Astrocyte of the cerebellum (primary cell): ENCODE results near the gene UTP11.
"Not testable (repeated sequence)": the region's sequence is repeated elsewhere in the genome, so short reads cannot be mapped to it uniquely, and the experiment has no call there.

Experiments used
- DNase-seq: peaks from one replicate; pipeline ENCODE4 v3.0.0-alpha.2; 2011; ENCODE audit warnings: low read depth
- H3K4me3 ChIP-seq: 2 replicates; pipeline ENCODE4 v1.5.1; 2011; ENCODE audit warnings: mild to moderate bottlenecking, low read depth, low read length, moderate library complexity
- CTCF ChIP-seq: IDR thresholded peaks from 2 replicates; pipeline ENCODE4 v1.5.1; 2012; ENCODE audit warnings: low read length, low read depth, moderate library complexity, mild to moderate bottlenecking; ENCODE audit errors: missing control alignments
- in situ Hi-C: cut with HindIII; loops from 2 replicates; pipeline ENCODE4 v1.10.0; 2017; ENCODE audit warnings: low sequenced_read_pairs

The UTP11 gene

GRCh38 chr1:38012363-38013226, at the start of gene UTP11:
TSS of gene UTP11 (plus strand) at chr1:38012734. CDS start at chr1:38012803, 69 bp downstream.
- in situ Hi-C loops, result no loop called here
- peak; percentile 98 for DNase-seq
- no peak for TF ChIP-seq CTCF
- peak within 1 kb of the TSS; percentile 79 for H3K4me3 ChIP-seq

GRCh38 chr1:37964106-37964505, 48.4 kb upstream of the UTP11 start:
- DNase-seq, H3K4me3 ChIP-seq, in situ Hi-C loops: not testable (repeated sequence)

- in situ Hi-C loops, result no loop called here
- no peak overlapping the region for H3K4me3 ChIP-seq
- TF ChIP-seq CTCF, result no peak
- DNase-seq, result no peak
Observed at GRCh38 chr1:37965301-37965700, 47.2 kb upstream of the UTP11 start.

GRCh38 chr1:37973684-37974083, 38.9 kb upstream of the UTP11 start:
- H3K4me3 ChIP-seq, in situ Hi-C loops: not testable (repeated sequence)

GRCh38 chr1:37974567-37974966, 38.0 kb upstream of the UTP11 start:
- no peak overlapping the region for H3K4me3 ChIP-seq
- DNase-seq, result no peak
- TF ChIP-seq CTCF, result no peak
- in situ Hi-C loops, result no loop called here

More at GRCh38 chr1:37973684-37974083, 38.9 kb upstream of the UTP11 start:
- not testable (repeated sequence) for DNase-seq

GRCh38 chr1:37975083-37975482, 37.5 kb upstream of the UTP11 start:
- peak; percentile 59 for TF ChIP-seq CTCF
- H3K4me3 ChIP-seq, in situ Hi-C loops: not testable (repeated sequence)
- DNase-seq, result peak; percentile 45

GRCh38 chr1:37978541-37978940, 34.0 kb upstream of the UTP11 start:
- no peak overlapping the region for H3K4me3 ChIP-seq
- in situ Hi-C loops, result no loop called here
- DNase-seq, result no peak
- TF ChIP-seq CTCF, result no peak
